Neural progenitor cell (in vitro differentiated cells): ENCODE results near the gene NAPB.

Experiments used
- EZH2phosphoT487 ChIP-seq: fragments of 200-600 bp; sonication (generic); IDR thresholded peaks from 2 replicates; pipeline ENCODE4 v1.6.1; 2017; ENCODE audit warnings: antibody characterized with exemption
- TF ChIP-seq, protein P1 (sequence below): fragments of 200-600 bp; sonication (generic); IDR thresholded peaks from 2 replicates; pipeline ENCODE4 v1.5.1; 2017; ENCODE audit warnings: antibody characterized with exemption, mild to moderate bottlenecking

DNA sequence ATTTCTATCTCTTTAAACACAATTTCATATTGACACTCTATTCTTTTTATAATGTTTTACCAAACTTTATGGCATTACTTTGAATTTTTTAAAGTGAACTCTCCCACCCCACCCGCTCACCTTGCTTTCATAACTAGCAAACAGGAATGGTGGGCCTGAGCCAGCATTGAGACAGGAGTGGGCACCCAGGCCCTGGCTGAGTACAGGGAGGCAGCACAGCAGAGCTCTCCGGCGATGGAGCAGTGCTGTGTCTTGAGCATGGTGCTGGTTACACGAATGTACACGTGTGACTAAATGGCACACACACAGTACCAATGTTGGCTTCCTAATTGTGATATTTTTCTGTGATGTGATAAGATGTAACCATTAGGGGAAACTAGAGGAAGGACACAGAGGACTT is 26.9 kb upstream of the NAPB start:
- TF ChIP-seq, protein P1, sequence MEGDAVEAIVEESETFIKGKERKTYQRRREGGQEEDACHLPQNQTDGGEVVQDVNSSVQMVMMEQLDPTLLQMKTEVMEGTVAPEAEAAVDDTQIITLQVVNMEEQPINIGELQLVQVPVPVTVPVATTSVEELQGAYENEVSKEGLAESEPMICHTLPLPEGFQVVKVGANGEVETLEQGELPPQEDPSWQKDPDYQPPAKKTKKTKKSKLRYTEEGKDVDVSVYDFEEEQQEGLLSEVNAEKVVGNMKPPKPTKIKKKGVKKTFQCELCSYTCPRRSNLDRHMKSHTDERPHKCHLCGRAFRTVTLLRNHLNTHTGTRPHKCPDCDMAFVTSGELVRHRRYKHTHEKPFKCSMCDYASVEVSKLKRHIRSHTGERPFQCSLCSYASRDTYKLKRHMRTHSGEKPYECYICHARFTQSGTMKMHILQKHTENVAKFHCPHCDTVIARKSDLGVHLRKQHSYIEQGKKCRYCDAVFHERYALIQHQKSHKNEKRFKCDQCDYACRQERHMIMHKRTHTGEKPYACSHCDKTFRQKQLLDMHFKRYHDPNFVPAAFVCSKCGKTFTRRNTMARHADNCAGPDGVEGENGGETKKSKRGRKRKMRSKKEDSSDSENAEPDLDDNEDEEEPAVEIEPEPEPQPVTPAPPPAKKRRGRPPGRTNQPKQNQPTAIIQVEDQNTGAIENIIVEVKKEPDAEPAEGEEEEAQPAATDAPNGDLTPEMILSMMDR: no peak
- TF ChIP-seq EZH2phosphoT487: no peak
